Fibroblast of skin of right quadriceps (primary cell): ENCODE results near the gene CYREN.
A peak's percentile ranks its signal among the peaks of the same experiment; 100 is the strongest.

Experiments used
- DNase-seq: peaks from one replicate; pipeline ENCODE4 v3.0.0-alpha.2; 2013

Gene CYREN

GRCh38 chr7:135195968-135196629 lies 25.6 kb upstream of the CYREN start:
- DNase-seq: no peak

DNA sequence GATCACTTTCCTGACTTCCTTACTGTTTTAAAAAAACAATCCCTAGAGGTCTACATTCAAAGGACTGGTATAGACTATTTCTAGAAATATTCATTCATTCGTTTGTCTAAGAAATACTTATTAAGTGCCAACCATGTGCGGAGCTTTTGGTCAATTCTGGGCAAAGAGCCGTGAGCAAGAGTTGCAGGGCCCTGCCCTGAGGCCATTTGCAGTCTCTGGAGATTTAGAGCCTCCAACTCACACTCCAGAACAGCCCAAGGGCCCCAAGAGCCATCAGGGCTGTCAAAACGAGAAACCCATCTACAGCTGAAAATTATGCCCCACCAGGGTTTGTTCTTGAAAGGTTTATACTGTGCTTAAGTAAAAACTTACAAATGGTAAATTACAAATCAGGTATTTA lies 24.6 kb upstream of the CYREN start:
- no peak for DNase-seq

GRCh38 chr7:135194494-135195095 lies 24.1 kb upstream of the CYREN start:
- DNase-seq: peak; percentile 24

GRCh38 chr7:135193615-135194081 lies 23.1 kb upstream of the CYREN start:
- DNase-seq: peak; percentile 96

GRCh38 chr7:135192914-135193536 lies 22.5 kb upstream of the CYREN start:
- DNase-seq: no peak

GRCh38 chr7:135190703-135191102 lies 20.2 kb upstream of the CYREN start:
- no peak for DNase-seq

DNA sequence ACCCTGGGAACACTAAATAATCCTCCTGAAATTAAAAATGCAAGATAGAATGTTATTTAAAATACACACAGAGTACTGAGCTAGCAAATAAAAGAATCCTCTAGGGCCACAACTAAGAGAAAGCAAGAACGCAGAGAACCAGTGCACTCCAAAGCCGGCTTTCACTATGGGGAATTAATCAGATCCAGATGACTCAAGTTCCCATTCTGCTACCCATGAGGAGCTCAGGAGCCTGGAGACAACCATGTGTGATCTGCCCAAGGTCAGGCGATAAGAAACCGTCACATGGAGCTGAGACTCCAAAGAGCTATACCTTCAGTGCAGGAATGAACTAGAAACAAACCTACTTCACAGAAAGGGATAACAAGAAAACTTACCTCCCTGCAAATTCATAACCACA lies 19.5 kb upstream of the CYREN start:
- peak; percentile 75 for DNase-seq

DNA sequence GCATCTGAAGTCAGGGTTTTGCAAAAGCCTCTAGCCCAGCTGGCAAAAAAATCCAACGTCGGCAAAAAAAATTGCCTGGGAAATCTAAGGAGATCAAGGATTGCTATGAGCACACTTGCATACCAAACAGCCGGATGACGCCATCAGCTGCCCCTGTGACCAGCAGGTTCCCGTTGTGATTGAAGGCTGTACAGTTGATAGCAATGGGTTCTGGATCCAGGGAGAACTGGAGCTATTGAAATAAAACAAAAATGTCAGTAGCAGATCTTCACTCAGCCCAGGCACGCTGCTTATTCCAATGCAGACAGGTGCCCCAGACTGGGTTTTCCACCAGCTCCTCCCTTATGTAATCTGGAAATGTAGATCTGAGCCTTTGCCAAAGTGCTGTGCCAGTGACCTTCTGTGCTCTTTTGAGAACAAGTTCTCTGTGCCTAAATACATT lies 18.7 kb upstream of the CYREN start:
- DNase-seq: no peak

DNA sequence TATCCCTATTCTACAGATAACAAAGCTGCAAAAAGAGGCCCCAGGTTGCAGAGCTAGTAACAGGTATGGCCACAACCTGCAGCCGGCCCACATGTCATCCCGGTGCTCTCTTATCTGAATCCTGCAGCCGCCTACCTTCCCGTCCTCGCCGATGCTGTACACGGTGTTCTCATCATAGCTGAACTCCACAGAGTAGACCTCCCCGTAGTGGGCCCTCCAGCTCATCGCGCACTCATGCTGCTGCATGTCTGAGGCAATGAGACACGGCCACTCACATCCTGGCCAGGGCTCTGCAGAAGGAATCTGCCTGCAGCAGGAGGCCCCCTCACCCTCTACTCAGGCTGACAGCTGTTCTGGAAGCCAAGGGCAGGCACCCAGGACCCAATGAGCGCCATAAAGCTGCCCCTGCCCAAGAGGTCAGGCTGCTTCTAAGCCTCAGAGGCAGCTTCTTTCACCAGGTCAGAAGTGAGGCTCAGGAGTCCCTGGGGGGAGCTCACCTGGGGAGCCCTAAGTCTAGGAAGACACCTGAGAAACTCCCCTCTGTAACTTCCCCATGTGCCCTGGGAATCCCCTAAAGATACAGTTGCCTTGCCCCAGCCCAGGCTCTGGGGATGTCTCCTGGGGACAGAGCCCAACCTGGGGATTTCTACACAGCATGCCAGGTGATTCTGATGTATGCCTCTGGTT lies 17.9 kb upstream of the CYREN start:
- DNase-seq: no peak

- no peak for DNase-seq
These were observed 16.3 kb upstream of the CYREN start for GRCh38 chr7:135186841-135187253.

DNA sequence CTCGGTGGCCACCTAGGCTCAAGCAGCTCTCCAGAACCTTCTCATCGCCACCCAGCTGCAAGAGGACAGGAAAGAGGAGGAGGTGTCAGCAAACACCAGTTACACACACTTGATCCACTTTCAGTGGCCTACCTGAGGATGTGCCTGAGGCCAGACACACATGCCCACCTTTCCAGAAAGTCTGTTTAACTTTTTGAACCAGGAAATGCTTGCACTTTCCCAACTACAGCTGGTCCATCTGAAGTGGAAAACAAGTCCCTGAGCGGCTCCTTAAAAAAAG lies 15.7 kb upstream of the CYREN start:
- no peak for DNase-seq

DNA sequence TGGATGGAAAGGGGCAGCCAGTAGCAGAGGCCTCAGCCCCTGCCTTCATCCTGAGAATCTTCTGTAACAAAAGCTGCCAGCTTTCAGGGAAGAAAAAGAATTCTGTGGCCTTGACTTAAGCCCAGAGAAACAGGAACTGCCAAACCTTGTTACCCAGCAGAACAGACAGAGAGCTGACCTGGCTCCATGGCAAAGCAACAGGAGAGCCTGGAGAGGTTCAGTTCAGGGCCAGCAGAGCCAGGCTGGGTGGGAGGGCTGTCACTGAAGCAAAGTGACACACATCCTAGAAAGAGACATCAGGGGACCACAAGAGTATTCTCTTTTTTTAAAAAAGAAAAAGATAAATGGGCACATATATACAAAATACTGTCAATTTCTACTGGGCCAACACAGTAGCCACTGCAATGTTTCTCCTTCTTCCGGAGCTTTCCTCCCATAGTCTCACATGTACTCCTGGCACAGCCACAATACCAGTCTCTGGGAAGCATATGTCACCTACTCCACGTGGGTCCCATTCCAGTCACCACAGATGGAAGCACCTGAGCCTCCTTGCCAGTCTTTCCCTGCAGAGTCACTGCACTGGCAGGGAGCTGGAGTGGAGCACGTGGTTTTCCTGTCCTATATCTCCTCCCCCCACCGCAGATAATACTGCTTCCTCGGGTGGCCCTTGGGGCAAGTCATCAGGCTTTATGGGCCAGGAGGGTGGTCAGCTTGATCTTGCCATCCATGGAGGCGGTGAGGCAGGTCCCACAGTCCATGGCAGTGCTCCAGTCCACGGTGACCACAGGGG lies 15.2 kb upstream of the CYREN start:
- DNase-seq: no peak

DNA sequence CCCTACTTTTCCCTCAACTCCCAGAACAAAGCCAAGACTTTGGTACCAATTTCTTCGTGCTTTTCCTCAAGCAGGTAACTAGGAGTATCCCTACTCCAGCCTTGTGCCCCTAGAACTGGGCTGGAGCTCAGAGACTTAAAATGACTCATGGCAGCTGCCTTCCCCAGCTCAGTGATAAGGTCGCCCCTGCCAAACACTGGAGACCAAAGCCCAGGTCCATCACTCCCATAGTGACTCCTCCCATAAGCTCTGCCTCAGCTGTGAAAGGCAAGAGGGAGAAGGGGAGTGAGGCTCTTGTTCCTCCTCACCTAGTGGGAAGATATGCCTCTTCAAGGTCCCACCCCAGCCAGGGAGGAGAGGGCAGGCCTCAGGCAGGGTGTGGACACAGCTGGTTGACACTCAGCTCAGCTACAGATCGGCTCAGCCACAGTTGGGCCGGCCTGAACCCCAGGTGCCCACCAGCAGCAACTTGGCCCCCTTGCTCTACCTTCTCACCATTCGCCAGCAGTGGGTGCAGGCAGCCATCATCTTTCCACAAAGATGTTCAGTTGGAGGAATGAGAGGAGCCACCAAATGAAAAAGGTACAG lies 13.8 kb upstream of the CYREN start:
- DNase-seq: no peak

GRCh38 chr7:135183478-135183877 lies 13.0 kb upstream of the CYREN start:
- DNase-seq: no peak

DNA sequence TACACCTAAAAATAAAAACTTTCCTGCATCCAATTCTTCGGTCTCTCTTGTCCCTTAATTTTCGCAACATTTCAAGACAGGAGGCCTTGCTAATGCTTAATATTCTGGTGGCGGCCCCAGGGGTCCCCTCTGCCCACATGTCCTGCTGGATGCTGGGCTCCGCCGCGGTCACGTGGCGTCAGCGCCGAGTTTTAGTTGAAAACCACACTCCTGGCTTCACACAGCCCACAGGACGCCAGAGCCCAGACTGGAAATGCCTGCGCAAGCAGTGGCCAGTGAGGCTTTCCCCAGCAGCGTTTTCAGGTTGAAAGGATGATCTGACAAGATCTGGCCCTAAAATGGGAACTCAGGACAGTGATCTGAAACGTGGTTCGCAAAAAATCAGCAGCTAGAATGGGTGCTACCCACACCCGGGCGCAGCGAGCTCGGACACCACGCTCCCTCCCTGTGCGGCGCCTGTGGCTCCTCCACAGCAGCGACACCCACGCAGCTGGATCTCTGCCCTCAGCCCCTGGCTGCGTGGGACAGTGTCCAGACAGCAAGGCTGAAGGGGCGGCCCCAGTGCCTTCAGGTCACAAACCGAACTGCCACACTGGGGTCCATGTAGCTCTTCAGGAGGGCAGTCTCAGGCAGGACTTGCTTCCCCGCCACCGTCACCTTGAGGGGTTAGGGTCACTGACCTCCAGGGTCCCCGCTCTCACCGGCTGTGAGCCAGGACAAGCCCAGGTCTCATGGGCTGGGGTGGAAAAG lies 11.6 kb upstream of the CYREN start:
- DNase-seq: no peak

DNA sequence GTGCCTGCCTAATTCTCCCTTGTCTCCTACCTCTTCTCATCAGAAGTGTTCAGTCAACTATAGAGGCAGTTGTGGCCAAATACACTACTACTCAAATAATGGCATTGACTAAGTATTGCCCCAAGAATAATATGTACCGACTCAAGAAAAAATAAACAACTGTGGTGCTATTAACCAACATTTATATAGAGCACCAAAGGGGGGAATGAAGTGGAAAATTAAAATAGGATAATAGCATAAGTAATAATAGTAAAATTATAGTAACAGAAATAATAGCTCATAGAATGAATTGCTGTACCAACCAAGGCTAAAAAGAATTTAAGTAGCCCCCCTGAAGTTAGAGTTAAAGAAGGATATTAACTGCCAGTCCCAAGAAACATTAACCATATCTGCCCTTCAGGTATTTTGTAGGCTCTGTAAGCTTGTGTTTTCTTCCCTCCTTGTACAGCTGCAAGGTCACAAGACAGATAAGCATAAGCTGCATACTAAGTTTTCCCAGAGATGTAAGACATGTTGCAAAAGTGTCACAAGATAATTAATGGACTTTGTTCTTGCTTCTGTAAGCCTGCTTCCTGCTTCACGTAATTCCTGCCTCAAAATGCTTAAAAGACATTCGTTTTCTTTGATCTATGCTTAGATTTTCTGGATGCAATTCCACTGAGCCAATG lies 10.9 kb upstream of the CYREN start:
- no peak for DNase-seq

- no peak for DNase-seq
These were observed 9.6 kb upstream of the CYREN start for GRCh38 chr7:135180122-135180521.

DNA sequence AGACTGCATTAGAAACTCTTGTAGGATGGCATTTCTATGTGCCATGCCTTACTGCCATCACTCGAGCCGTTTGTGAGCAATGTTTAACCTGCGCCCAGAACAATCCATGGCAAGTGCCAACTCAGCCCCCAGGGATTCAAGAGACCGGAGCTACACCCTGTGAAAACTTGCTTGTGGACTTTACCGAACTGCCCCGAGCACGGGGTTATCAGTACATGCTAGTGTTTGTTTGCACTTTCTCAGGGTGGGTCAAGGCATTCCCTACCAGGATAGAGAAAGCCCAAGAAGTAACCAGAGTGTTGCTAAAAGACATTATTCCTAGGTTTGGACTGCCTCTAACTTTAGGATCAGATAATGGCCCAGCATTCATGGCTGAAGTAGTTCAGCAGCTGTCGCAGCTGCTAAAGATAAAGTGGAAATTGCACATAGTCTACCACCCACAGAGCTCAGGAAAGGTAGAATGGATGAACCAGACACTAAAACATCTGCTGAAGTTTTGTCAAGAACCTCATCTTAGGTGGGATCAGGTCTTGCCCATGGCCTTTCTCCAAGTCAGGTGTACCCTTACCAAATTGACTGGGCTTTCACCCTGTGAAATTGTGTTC lies 8.9 kb upstream of the CYREN start:
- DNase-seq: no peak

GRCh38 chr7:135178364-135178763 lies 7.9 kb upstream of the CYREN start:
- DNase-seq: no peak

- no peak for DNase-seq
These were observed 6.7 kb upstream of the CYREN start for GRCh38 chr7:135177028-135177696.
